HG03442 (cell line): ENCODE measurements around the gene DLX1.

Source experiments
- ATAC-seq: cut with Tn5 transposase; IDR thresholded peaks from one replicate; pipeline ENCODE4 v1.9.1; 2021; ENCODE audit warnings: mild to moderate bottlenecking, moderate library complexity; ENCODE audit not compliant: unreplicated experiment

The DLX1 gene

GRCh38 chr2:172086241-172087206, 1.2 kb downstream of the DLX1 start:
- no peak for ATAC-seq

DNA sequence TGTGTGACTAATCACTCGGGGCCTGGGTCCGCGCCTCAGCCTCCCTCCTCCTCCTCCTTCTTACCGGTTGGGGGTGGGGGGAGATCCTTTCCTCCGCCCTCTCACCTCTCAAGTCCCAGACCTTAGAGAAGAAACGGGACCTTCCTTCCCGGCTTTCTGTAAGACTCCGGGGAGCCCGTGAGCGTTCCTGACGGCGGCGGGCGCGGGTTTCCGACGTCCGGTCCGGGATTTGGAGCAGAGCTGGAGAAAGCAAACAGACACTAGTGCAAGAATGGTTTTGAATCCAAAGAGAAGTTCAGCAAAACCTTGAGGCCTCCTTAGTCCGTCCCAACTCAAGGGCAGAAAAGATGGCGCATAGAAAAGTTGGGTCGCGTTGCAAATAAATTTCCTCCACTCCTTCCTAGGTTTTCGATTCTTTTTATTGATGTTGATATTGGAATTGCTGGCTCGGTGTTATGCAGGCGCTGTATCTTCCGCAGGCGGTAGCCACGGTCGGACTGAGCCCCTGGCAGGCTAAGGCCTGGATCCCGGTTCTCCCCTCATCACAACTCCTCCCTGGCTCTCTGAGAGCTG, 2.0 kb downstream of the DLX1 start:
- ATAC-seq: no peak

- no peak for ATAC-seq
These were observed 2.5 kb downstream of the DLX1 start for GRCh38 chr2:172087780-172088244.

- no peak for ATAC-seq
These were observed 3.1 kb downstream of the DLX1 start for GRCh38 chr2:172088245-172089004.

DNA sequence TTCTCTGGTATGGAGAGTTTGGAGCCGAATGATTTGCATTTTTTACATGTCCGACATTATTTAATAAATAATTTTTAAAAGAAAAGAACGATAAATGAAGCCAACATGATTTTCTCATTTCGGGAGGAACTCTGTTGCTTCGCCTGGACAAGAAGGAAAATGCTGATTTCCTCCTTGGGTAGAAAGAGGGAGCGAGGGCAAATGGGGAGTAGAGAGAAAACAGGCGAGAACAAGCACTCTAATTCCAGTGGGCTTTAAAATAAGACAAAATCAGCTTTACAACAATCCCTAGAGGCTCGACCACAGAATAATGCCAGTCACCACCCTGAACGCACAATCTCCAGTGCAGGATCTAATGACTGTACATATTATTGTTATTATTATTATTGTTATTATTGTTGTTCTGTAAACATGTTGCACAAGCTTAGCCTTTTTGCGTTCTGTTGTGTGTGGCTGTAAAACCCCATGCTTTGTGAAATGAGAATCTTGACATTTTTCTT, 3.7 kb downstream of the DLX1 start:
- no peak for ATAC-seq

- ATAC-seq: no peak
These were observed 4.3 kb downstream of the DLX1 start for GRCh38 chr2:172089633-172090032.

- no peak for ATAC-seq
These were observed 5.0 kb downstream of the DLX1 start for GRCh38 chr2:172090044-172090961.

- ATAC-seq: no peak
These were observed 5.8 kb downstream of the DLX1 start for GRCh38 chr2:172091000-172091641.

DNA sequence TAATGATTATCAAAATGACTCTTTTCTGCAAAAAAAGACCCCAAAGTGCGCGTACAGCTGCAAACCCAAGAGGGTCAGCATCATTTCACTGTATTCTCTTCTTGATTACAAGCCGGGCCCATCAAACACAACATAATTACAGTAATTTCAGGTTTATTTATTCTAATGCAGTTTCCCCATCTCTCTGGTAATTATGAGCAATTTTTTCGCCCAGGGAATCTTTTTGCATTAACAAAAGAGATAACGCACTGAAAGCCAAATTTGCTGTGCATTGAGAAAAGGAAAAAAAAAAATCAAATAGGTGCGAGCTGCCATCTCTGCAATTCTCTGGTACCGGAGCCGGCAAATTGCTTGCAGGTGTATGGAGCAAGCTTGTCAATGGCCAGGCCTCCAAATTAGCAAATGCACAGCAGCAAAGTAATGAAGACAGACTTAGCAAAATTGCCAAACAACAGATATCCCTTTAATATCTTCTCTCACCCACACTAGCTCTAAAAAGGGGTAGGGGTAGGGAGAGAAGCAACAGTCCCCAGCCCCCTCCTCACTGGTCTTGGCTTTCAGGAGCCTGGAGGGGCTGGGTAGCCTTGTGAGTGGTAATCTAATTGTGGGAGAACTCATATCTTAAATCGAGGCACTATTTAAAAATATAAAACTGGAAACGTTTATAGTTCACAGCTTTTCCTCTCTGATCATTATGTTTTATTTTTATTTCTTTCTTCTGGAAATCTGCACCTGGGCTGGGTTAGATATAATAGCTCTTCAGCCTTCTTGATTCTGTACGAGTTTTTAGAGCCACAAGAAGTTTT, 6.7 kb downstream of the DLX1 start:
- ATAC-seq: no peak

DNA sequence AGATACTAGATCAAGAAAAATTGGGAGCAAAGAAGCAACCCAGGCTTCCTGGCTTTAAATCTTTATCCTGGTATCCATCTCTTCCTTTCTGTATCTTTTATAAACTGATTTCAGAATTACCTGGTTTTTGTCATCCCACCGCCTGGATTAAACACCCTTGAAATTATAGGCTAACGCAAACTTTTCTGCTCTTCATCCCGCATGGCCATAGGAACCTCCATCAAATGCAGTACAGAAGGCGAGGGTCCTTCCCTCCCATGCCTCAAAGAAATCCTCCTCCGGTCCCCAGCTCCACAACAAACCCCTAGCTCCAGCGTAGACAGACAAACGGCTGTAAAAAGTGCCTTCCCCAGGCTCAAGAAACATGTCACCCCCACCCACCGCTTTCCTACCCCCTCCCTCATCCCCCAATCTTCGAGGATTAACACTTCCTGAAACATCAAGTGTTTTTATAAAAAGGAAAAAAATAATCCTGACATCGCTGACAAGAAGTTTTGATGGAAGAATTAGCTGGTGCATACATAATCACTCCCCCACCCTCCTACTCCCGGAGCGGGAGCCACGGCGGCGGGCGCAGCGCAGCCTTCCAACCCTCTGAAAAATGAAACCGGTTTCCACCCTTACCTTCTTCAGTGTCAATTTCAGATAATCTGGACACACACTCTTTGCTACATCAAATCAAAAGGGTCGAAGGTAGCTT, 7.6 kb downstream of the DLX1 start:
- no peak for ATAC-seq

DNA sequence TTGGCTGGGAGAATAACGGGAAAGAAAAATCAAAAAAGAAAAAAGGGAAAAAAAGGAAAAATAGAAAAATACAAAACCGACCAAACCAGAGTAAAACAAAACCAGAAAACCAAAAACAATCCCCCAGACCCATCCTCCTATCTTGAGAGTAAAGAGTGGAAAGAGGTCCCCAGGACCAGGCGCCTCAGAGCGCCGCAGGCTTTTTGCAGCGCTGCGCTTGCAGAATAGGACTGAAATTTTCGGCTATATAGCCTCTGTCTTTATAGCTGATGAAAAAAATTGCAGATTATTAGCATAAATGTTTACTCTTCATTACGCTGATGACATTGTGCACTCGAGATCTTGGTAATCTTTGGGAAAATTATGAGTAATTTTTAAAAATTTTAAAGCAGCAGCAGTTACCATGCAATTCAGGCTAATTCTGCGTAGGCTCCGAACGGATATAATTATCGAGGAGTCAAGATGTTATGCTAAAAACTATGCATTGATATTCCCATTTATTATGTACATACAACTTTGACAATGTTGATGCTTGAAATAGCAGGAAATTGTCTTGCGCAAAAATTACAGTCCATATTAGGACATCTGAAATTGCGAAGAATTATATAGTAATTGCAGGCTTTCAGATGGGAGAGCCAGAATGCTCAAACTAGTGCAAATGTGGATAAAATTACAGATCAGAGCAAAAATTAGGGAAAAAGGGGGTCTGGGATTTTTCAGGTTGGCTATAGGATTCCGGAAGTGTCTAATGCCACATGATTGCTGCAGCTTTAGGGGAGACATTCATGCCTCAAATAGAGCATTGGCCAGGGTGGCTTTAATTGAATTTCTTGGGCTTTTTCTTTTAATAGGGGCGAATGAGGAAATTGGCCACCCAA, 8.3 kb downstream of the DLX1 start:
- ATAC-seq: no peak

- ATAC-seq: no peak
These were observed 9.2 kb downstream of the DLX1 start for GRCh38 chr2:172094294-172095145.

- no peak for ATAC-seq
These were observed 10.0 kb downstream of the DLX1 start for GRCh38 chr2:172095146-172095904.

DNA sequence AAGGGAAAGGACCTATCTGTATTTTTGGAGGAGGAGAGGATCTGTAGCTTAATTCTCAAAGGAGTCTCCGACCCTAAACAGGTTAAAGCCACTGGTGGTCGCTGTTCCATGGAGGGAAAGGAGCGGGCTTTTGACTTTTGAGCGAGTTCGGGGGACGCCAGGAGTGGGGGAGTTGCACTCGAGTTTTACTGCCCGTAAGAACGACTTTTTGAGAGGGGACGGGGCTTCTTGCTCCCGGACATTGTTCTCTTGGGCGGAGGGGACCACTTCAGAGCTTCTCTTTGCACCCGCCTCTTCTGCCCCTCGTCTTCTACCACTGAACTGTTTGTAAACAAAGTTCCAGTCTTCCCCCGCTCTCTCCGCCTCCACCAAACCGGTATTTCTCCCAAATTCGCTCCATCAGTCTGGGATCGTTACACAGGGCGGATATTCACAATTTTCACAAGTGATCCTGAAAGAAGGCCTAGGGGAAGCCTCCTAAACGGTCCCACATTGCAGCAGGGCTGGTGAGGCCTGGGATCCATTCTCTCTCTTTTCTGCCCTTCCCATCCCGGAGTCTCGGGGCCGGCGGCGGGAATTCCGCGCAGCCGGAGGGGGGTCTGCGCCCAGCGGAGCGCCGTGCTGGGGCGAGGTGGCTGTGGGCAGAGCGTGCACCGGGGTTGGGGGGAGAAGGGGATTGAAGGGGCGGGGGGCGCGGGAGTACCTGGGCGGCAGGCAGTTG, 10.8 kb downstream of the DLX1 start:
- ATAC-seq: no peak
